GM19193 (cell line): ENCODE results near the gene PHGDH.

ENCODE experiments used
- POLR2A ChIP-seq: IDR thresholded peaks from 4 replicates; pipeline ENCODE4 v1.6.1; 2011; ENCODE audit not compliant: insufficient read depth, insufficient read length; ENCODE audit errors: extremely low read depth

Gene PHGDH

GRCh38 chr1:119711804-119712341 is at the start of gene PHGDH:
Gene PHGDH (plus strand): TSS chr1:119711934. CDS start chr1:119712023, 89 bp downstream.
- peak; percentile 46 for TF ChIP-seq POLR2A

- no peak for TF ChIP-seq POLR2A
Measured at GRCh38 chr1:119662034-119662437, 49.7 kb upstream of the PHGDH start.

- no peak for TF ChIP-seq POLR2A
Measured at GRCh38 chr1:119664067-119664466, 47.7 kb upstream of the PHGDH start.

- no peak for TF ChIP-seq POLR2A
Measured at GRCh38 chr1:119667173-119667572, 44.6 kb upstream of the PHGDH start.

GRCh38 chr1:119670898-119671297 is 40.8 kb upstream of the PHGDH start:
- TF ChIP-seq POLR2A = no peak

- TF ChIP-seq POLR2A = no peak
Measured at GRCh38 chr1:119673171-119673940, 38.4 kb upstream of the PHGDH start.

- no peak for TF ChIP-seq POLR2A
Measured at GRCh38 chr1:119674111-119674526, 37.6 kb upstream of the PHGDH start.

GRCh38 chr1:119674835-119675289 is 36.9 kb upstream of the PHGDH start:
- no peak for TF ChIP-seq POLR2A

- no peak for TF ChIP-seq POLR2A
Measured at GRCh38 chr1:119675349-119676345, 36.1 kb upstream of the PHGDH start.

GRCh38 chr1:119676571-119677206 is 35.0 kb upstream of the PHGDH start:
- TF ChIP-seq POLR2A = no peak

- no peak for TF ChIP-seq POLR2A
Measured at GRCh38 chr1:119679223-119679622, 32.5 kb upstream of the PHGDH start.

GRCh38 chr1:119680193-119680592 is 31.5 kb upstream of the PHGDH start:
- no peak for TF ChIP-seq POLR2A

- no peak for TF ChIP-seq POLR2A
Measured at GRCh38 chr1:119680723-119681122, 31.0 kb upstream of the PHGDH start.

GRCh38 chr1:119681560-119681959 is 30.2 kb upstream of the PHGDH start:
- no peak for TF ChIP-seq POLR2A

GRCh38 chr1:119682141-119682540 is 29.6 kb upstream of the PHGDH start:
- no peak for TF ChIP-seq POLR2A
